Measurements from ENCODE around the gene UBL4B.

UBL4B gene

GRCh38 chr1:110092991-110093390, 19.3 kb upstream of the UBL4B start:
- Histone ChIP-seq H3K4me1 (peaks cover 7% of the 10 kb centered on the region), H3K4me3 (ENCODE audit: low read depth, low read length) (no peak overlapping the region), H3K36me3 (no peaks in the 10 kb centered on the region), H3K27me3 (no peaks in the 10 kb centered on the region), H3K9me3 (no peaks in the 10 kb centered on the region)
- TF ChIP-seq CTCF (IDR thresholded peaks at IDR 0.05; ENCODE audit: low read depth, low read length) = no peak
- DNase-seq = no peak

GRCh38 chr1:110094931-110095654, 17.1 kb upstream of the UBL4B start:
- no peak for DNase-seq
- Histone ChIP-seq H3K9me3 (no peaks in the 10 kb centered on the region), H3K4me1 (peaks cover 8% of the 10 kb centered on the region), H3K4me3 (ENCODE audit: low read depth, low read length) (no peak overlapping the region), H3K36me3 (no peaks in the 10 kb centered on the region), H3K27me3 (no peaks in the 10 kb centered on the region)
- TF ChIP-seq CTCF (IDR thresholded peaks at IDR 0.05; ENCODE audit: low read depth, low read length) = no peak

- H3K4me1 ChIP-seq = peaks cover 8% of the 10 kb centered on the region
- no peak for DNase-seq
- no peaks in the 10 kb centered on the region for H3K27me3 ChIP-seq
- no peak for TF ChIP-seq CTCF (IDR thresholded peaks at IDR 0.05; ENCODE audit: low read depth, low read length)
- no peaks in the 10 kb centered on the region for H3K36me3 ChIP-seq
- no peak overlapping the region for H3K4me3 ChIP-seq (ENCODE audit: low read depth, low read length)
- H3K9me3 ChIP-seq = no peaks in the 10 kb centered on the region
Measured at GRCh38 chr1:110097507-110098221, 14.6 kb upstream of the UBL4B start.

- no peak for DNase-seq
- H3K27me3 ChIP-seq = no peaks in the 10 kb centered on the region
- H3K4me1 ChIP-seq = peaks cover 8% of the 10 kb centered on the region
- H3K9me3 ChIP-seq = no peaks in the 10 kb centered on the region
- H3K4me3 ChIP-seq (ENCODE audit: low read depth, low read length) = no peak overlapping the region
- H3K36me3 ChIP-seq = no peaks in the 10 kb centered on the region
- TF ChIP-seq CTCF (IDR thresholded peaks at IDR 0.05; ENCODE audit: low read depth, low read length) = no peak
Measured at GRCh38 chr1:110098222-110099026, 13.8 kb upstream of the UBL4B start.

- no peak overlapping the region for H3K4me3 ChIP-seq (ENCODE audit: low read depth, low read length)
- H3K36me3 ChIP-seq = no peaks in the 10 kb centered on the region
- H3K27me3 ChIP-seq = no peaks in the 10 kb centered on the region
- no peak for TF ChIP-seq CTCF (IDR thresholded peaks at IDR 0.05; ENCODE audit: low read depth, low read length)
- H3K9me3 ChIP-seq = no peaks in the 10 kb centered on the region
- peaks cover 8% of the 10 kb centered on the region for H3K4me1 ChIP-seq
- no peak for DNase-seq
Measured at GRCh38 chr1:110100335-110100734, 11.9 kb upstream of the UBL4B start.
